C4-2B (cell line): ENCODE data around the gene SERHL2.

Source experiments
- CTCF ChIP-seq: fragments of 450-650 bp; conservative IDR thresholded peaks from 2 replicates; pipeline ENCODE4 v1.5.1; 2017; ENCODE audit warnings: mild to moderate bottlenecking
- ZFX ChIP-seq: fragments of 450-650 bp; IDR thresholded peaks from 2 replicates; pipeline ENCODE4 v1.6.1; 2017

GRCh38 chr22:42612336-42612735 is 58.6 kb downstream of the SERHL2 start:
- no peak for TF ChIP-seq CTCF
- TF ChIP-seq ZFX, result no peak
